Thymus (tissue), 11 donors: ENCODE results near the gene NEDD4L. TPM values are rescaled to one million over a fixed set of nuclear protein-coding genes. Genes with fewer than 3 reads are reported as not detected.

Experiments
- DNase-seq, 9 donors: peaks; one replicate each; pipeline ENCODE4 v3.0.0-alpha.2; 2013; ENCODE audit warnings: low spot score in 9 of 9, low read depth in 6 of 9, missing footprints in 1 of 9
- H3K27ac ChIP-seq, 2 donors: one replicate each; pipeline ENCODE4 v1.5.1; 2013; ENCODE audit warnings: control low read depth in 1 of 2, low read depth in 1 of 2, low read length in 1 of 2, mild to moderate bottlenecking in 1 of 2, moderate library complexity in 1 of 2
- H3K27me3 ChIP-seq, 2 donors: one replicate each; pipeline ENCODE4 v1.5.1; 2013; ENCODE audit warnings: low read length in 1 of 2; ENCODE audit not compliant: control insufficient read depth in 2 of 2, insufficient read depth in 1 of 2
- H3K36me3 ChIP-seq, 2 donors: one replicate each; pipeline ENCODE4 v1.5.1; 2013; ENCODE audit warnings: low read length in 1 of 2, mild to moderate bottlenecking in 1 of 2, moderate library complexity in 1 of 2; ENCODE audit not compliant: control insufficient read depth in 2 of 2, insufficient read depth in 2 of 2
- H3K4me1 ChIP-seq, 2 donors: one replicate each; pipeline ENCODE4 v1.5.1; 2013; ENCODE audit warnings: low read length in 2 of 2; ENCODE audit not compliant: control insufficient read depth in 2 of 2, insufficient read depth in 2 of 2
- H3K4me3 ChIP-seq, 2 donors: one replicate each; pipeline ENCODE4 v1.5.1; 2013; ENCODE audit warnings: low read length in 2 of 2, control low read depth in 1 of 2, mild to moderate bottlenecking in 1 of 2
- H3K9me3 ChIP-seq, 2 donors: one replicate each; pipeline ENCODE4 v1.5.1; 2013; ENCODE audit warnings: low read length in 1 of 2, mild to moderate bottlenecking in 1 of 2; ENCODE audit not compliant: control insufficient read depth in 2 of 2, insufficient read depth in 1 of 2
- WGBS: extraction: QIAGEN DNeasy Blood & Tissue Kit; methylation state at CpG from one replicate; pipeline ENCODE4 v1.1.7; 2013; 5-methylcytosine and 5-hydroxymethylcytosine counted together
- polyA plus RNA-seq: library from polyadenylated mRNA; stranded (reverse); fragments of 200-250 nt; gene quantifications from one replicate; pipeline ENCODE4 v1.2.3, GENCODE V29; 2013
- total RNA-seq: library from RNA; stranded (reverse); fragments of 120-200 nt; gene quantifications from one replicate; pipeline ENCODE4 v1.2.4, GENCODE V29; 2013
- donor health status: healthy.

NEDD4L gene
- total and polyA plus RNA-seq, 2 donors = 6.5 to 11.8 TPM

GRCh38 chr18:58308463-58308862 lies 264.4 kb downstream of the NEDD4L start:
- Histone ChIP-seq H3K4me1 (no peaks in the 10 kb centered on the region), H3K9me3 (no peaks in the 10 kb centered on the region), H3K27ac (no peak overlapping the region), H3K27me3 (no peaks in the 10 kb centered on the region), H3K4me3 (no peak overlapping the region), H3K36me3 (no peaks in the 10 kb centered on the region)
- WGBS = 92% methylated on average over 8 of the region's 8 CpGs
- no peak for DNase-seq

GRCh38 chr18:58309099-58309498 lies 265.1 kb downstream of the NEDD4L start:
- H3K36me3 ChIP-seq = no peaks in the 10 kb centered on the region
- H3K4me3 ChIP-seq = no peak overlapping the region
- DNase-seq = no peak
- WGBS = 95% methylated on average over 8 of the region's 8 CpGs
- no peaks in the 10 kb centered on the region for H3K9me3 ChIP-seq
- no peak overlapping the region for H3K27ac ChIP-seq
- no peaks in the 10 kb centered on the region for H3K27me3 ChIP-seq
- H3K4me1 ChIP-seq = no peaks in the 10 kb centered on the region

GRCh38 chr18:58309610-58310239 lies 265.7 kb downstream of the NEDD4L start:
- 95% methylated on average over 7 of the region's 7 CpGs for WGBS
- Histone ChIP-seq H3K9me3 (no peaks in the 10 kb centered on the region), H3K27ac (peak overlapping the region in 1 of 2 donors; percentile 11), H3K27me3 (no peaks in the 10 kb centered on the region), H3K36me3 (no peaks in the 10 kb centered on the region), H3K4me3 (no peak overlapping the region), H3K4me1 (no peaks in the 10 kb centered on the region)
- DNase-seq = no peak

GRCh38 chr18:58310517-58310916 lies 266.5 kb downstream of the NEDD4L start:
- H3K4me3 ChIP-seq = no peak overlapping the region
- H3K36me3 ChIP-seq = no peaks in the 10 kb centered on the region
- H3K27me3 ChIP-seq = no peaks in the 10 kb centered on the region
- peak overlapping the region in 1 of 2 donors; percentile 3 for H3K27ac ChIP-seq
- no peaks in the 10 kb centered on the region for H3K4me1 ChIP-seq
- DNase-seq = peak in 6 of 9 donors; percentile 14 to 65 (median 26)
- 61% methylated on average over 7 of the region's 7 CpGs for WGBS
- no peaks in the 10 kb centered on the region for H3K9me3 ChIP-seq

GRCh38 chr18:58311390-58311789 lies 267.4 kb downstream of the NEDD4L start:
- 85% methylated on average over 6 of the region's 6 CpGs for WGBS
- no peak overlapping the region for H3K27ac ChIP-seq
- no peaks in the 10 kb centered on the region for H3K4me1 ChIP-seq

GRCh38 chr18:58313491-58314032 lies 269.5 kb downstream of the NEDD4L start:
- Histone ChIP-seq H3K9me3 (no peaks in the 10 kb centered on the region), H3K27ac (no peak overlapping the region), H3K4me1 (peaks cover 0 to 6% of the 10 kb centered on the region in 2 donors), H3K27me3 (no peaks in the 10 kb centered on the region), H3K36me3 (no peaks in the 10 kb centered on the region), H3K4me3 (no peak overlapping the region)
- 96% methylated on average over 5 of the region's 5 CpGs for WGBS
- no peak for DNase-seq

More at GRCh38 chr18:58311390-58311789, 267.4 kb downstream of the NEDD4L start:
- DNase-seq = no peak
- Histone ChIP-seq H3K4me3 (no peak overlapping the region), H3K36me3 (no peaks in the 10 kb centered on the region), H3K9me3 (no peaks in the 10 kb centered on the region), H3K27me3 (no peaks in the 10 kb centered on the region)

- no peak overlapping the region for H3K4me3 ChIP-seq
- 97% methylated on average over 7 of the region's 7 CpGs for WGBS
- H3K27ac ChIP-seq = no peak overlapping the region
- no peak for DNase-seq
- H3K4me1 ChIP-seq = peaks cover 0 to 6% of the 10 kb centered on the region in 2 donors
- no peaks in the 10 kb centered on the region for H3K27me3 ChIP-seq
- H3K9me3 ChIP-seq = no peaks in the 10 kb centered on the region
- H3K36me3 ChIP-seq = no peaks in the 10 kb centered on the region
These were observed 270.3 kb downstream of the NEDD4L start for GRCh38 chr18:58314284-58314683.

- no peak overlapping the region for H3K27ac ChIP-seq
- H3K27me3 ChIP-seq = no peaks in the 10 kb centered on the region
- H3K36me3 ChIP-seq = no peaks in the 10 kb centered on the region
- H3K4me3 ChIP-seq = no peak overlapping the region
- H3K4me1 ChIP-seq = peaks cover 0 to 6% of the 10 kb centered on the region in 2 donors
- 96% methylated on average over 8 of the region's 8 CpGs for WGBS
- H3K9me3 ChIP-seq = no peaks in the 10 kb centered on the region
- no peak for DNase-seq
These were observed 271.0 kb downstream of the NEDD4L start for GRCh38 chr18:58315041-58315440.

GRCh38 chr18:58315739-58316215 lies 271.8 kb downstream of the NEDD4L start:
- Histone ChIP-seq H3K9me3 (no peaks in the 10 kb centered on the region), H3K4me3 (no peak overlapping the region), H3K4me1 (peaks cover 0 to 6% of the 10 kb centered on the region in 2 donors), H3K27ac (no peak overlapping the region), H3K27me3 (no peaks in the 10 kb centered on the region), H3K36me3 (no peaks in the 10 kb centered on the region)
- WGBS = 94% methylated on average over 15 of the region's 15 CpGs
- no peak for DNase-seq
